ENCODE results near the gene GGA1. TPM values are rescaled to one million over a fixed set of nuclear protein-coding genes. Genes with fewer than 3 reads are reported as not detected.

Gene GGA1
- 185 and 204 TPM in 2 replicates for total RNA-seq (2013; cell fraction: nucleolus; rRNA removed)
- 43.1 and 53.4 TPM in 2 replicates for total RNA-seq (2014; rRNA removed)
- 29.1 and 30.4 TPM in 2 replicates for total RNA-seq (2014; rRNA removed; fragmentation: Illumina TruSeq; extraction: Trizol)
- 55.0 and 63.4 TPM in 2 replicates for total RNA-seq (2021)
- 20.6 TPM for polyA plus RNA-seq (2011; ENCODE audit: low read depth)
- 38.7 and 43.7 TPM in 2 replicates for polyA plus RNA-seq (2011; rRNA removed)
- polyA plus RNA-seq (2011; cell fraction: cytosol; rRNA removed): 29.0 and 49.3 TPM in 2 replicates
- 214 and 255 TPM in 2 replicates for polyA plus RNA-seq (2011; cell fraction: nucleus; rRNA removed)
- polyA plus RNA-seq (2012): 46.2 and 48.1 TPM in 2 replicates
- polyA plus RNA-seq (2014; fragmentation: Illumina TruSeq; extraction: Trizol): 23.4 and 31.6 TPM in 2 replicates
- 1 to 10 TPM; 1.4 to 4.8 TPM for polyA plus RNA-seq (2014; fragmentation: Nextera tagmentation; extraction: Ambion mirVana)
- polyA plus RNA-seq (2014; rRNA removed): 77.8 and 79.4 TPM in 2 replicates
- polyA plus RNA-seq (2016; fragmentation: Nextera tagmentation; extraction: Ambion mirVana): 10 to 100 TPM; 45.0 to 48.0 TPM
- 30.1 and 54.2 TPM in 2 replicates for polyA minus RNA-seq (2011; rRNA and poly(A)+ RNA removed)
- polyA minus RNA-seq (2011; cell fraction: cytosol; rRNA and poly(A)+ RNA removed): 15.8 and 17.6 TPM in 2 replicates
- 45.1 and 75.9 TPM in 2 replicates for polyA minus RNA-seq (2011; cell fraction: nucleus; rRNA and poly(A)+ RNA removed)
- Bru-seq, nascent RNA: percentile 76 among the genes with signal in this experiment
- percentile 86 among the genes with signal in this experiment for BruChase-seq, experiment 1, labeled RNA remaining after a 6-hour chase
- BruChase-seq, experiment 2, labeled RNA remaining after a 2-hour chase: percentile 78 among the genes with signal in this experiment
- long read RNA-seq, experiment 1, transcript GGA1-203 (17 exons, 3,159 nt): major isoform, 9 of 13 reads
- long read RNA-seq, experiment 1, partial matches to known transcripts: 1 of 13 reads
- long read RNA-seq, experiment 1, other reads (novel, unspliced or antisense): 3 of 13 reads
- long read RNA-seq, experiment 2, transcript GGA1-222 (3 exons, 1,384 nt): major isoform, 5 of 8 reads
- long read RNA-seq, experiment 2, partial matches to known transcripts: 0 of 8 reads
- long read RNA-seq, experiment 2, other reads (novel, unspliced or antisense): 3 of 8 reads

- Histone ChIP-seq H3K4me2 (ENCODE audit: control insufficient read depth, insufficient read depth) (peak within 1 kb of the TSS; percentile 94), H3K9me3 (replicated peaks; ENCODE audit: control insufficient read depth, insufficient read depth, low read length) (no peaks in the 10 kb centered on the region), H3K27me3 (replicated peaks in 1 of 2; ENCODE audit: control insufficient read depth in 2 of 2, insufficient read depth in 2 of 2, low read length in 1 of 2) (no peaks in the 10 kb centered on the region), H3K36me3 (ENCODE audit: control insufficient read depth in 2 of 2, insufficient read depth in 2 of 2, low read length in 1 of 2) (peaks cover 0 to 3% of the 10 kb centered on the region in 2 experiments; a peak in 1 of 4 replicates), H4K20me1 (ENCODE audit: control insufficient read depth, insufficient read depth) (no peaks in the 10 kb centered on the region), H3K27ac (ENCODE audit: control insufficient read depth, insufficient read depth) (peak within 1 kb of the TSS; percentile 87), H3K9ac (ENCODE audit: control insufficient read depth, insufficient read depth, low read length) (peak within 1 kb of the TSS; percentile 87), H3K4me1 (ENCODE audit: control insufficient read depth, insufficient read depth, low read length) (peaks cover 17% of the 10 kb centered on the region), H3K4me3 (peak within 1 kb of the TSS; percentile 97), H2AFZ (ENCODE audit: control insufficient read depth, low read depth, low read length) (peak within 1 kb of the TSS; percentile 94), H3K79me2 (ENCODE audit: control insufficient read depth, insufficient read depth, low read length) (peaks cover 33% of the 10 kb centered on the region)
- POLR2A ChIA-PET: interaction anchor here (0.6 to 4.7 kb wide), 22 partner anchors 10 to 768 kb away, joined by 3 to 67 read pairs (median 7); partner anchors contain the start of genes ANKRD54, LGALS1, LGALS2 and MFNG
- RAD21 ChIA-PET (ENCODE audit: unreplicated experiment): interaction anchor here (0.6 to 5.4 kb wide), 27 partner anchors 9 to 346 kb away, joined by 3 to 61 read pairs (median 4); partner anchors contain the start of genes GCAT, LGALS1, NOL12 and PDXP
- in situ Hi-C loops (cut with MboI): no loop called here
- ATAC-seq (peak; percentile 83), FAIRE-seq (no peak), DNase-seq (ENCODE audit: low read depth, low spot score) (no peak)
- SMC1A ChIA-PET (ENCODE audit: uncharacterized antibody, unreplicated experiment): interaction anchor here (0.7 to 5.5 kb wide), 22 partner anchors 8 to 123 kb away, joined by 3 to 36 read pairs (median 4); partner anchors contain the start of genes LGALS1, MFNG, NOL12 and PDXP
- 1% methylated on average over 63 of the region's 82 CpGs for WGBS (ENCODE audit: insufficient coverage, insufficient replicate concordance, low lambda C conversion rate, missing lambda C conversion rate)
- intact Hi-C loops (cut with micrococcal nuclease; ENCODE audit: unreplicated experiment): loop anchor here (1.0 kb wide), 1 partner anchor 124 kb away; no protein-coding TSS in a partner anchor
- CTCF ChIA-PET: interaction anchor here (0.6 to 11.8 kb wide), 25 partner anchors 8 to 357 kb away, joined by 3 to 178 read pairs (median 5); partner anchors contain the start of genes LGALS1, MFNG, NOL12 and PDXP
- no TSS peak for BruUV-seq (replicated peaks)
- no peak for TF ChIP-seq ZNF592 (IDR thresholded peaks at IDR 0.05)
- 0 out of 2 replicates have a peak, but pooled peaks have one; percentile 2 for TF ChIP-seq ZNF384 (IDR thresholded peaks at IDR 0.05; ENCODE audit: borderline replicate concordance, low read depth, low read length)
- TF ChIP-seq RELB (IDR thresholded peaks at IDR 0.05; ENCODE audit: low read depth): peak; percentile 99
- TF ChIP-seq RFX5 (IDR thresholded peaks at IDR 0.05; ENCODE audit: low read depth, low read length): peak; percentile 41; the same call in 1 of the 2 replicates
- peak; percentile 85 for TF ChIP-seq ELK1 (IDR thresholded peaks at IDR 0.05; ENCODE audit: low read depth, low read length)
- peak; percentile 99 for TF ChIP-seq IKZF1 (conservative IDR thresholded peaks at IDR 0.05)
- TF ChIP-seq SMARCA5 (IDR thresholded peaks at IDR 0.05): peak; percentile 50; the same call in 1 of the 2 replicates
Measured at GRCh38 chr22:37608477-37609239, at the start of gene GGA1. TSS of gene GGA1 (plus strand) at chr22:37608834. CDS start at chr22:37608861, 27 bp downstream.

Data from GM12878 (cell line).